Epidermal melanocyte (primary cell): ENCODE results near the gene CLDN34.

Source experiments
- DNase-seq: peaks from one replicate; pipeline ENCODE4 v3.0.0; 2011; ENCODE audit warnings: low spot score; ENCODE audit not compliant: insufficient read length

CLDN34 gene

GRCh38 chrX:9980401-9980800, 13.2 kb downstream of the CLDN34 start:
- DNase-seq, result no peak

- no peak for DNase-seq
Observed at GRCh38 chrX:9980927-9981326, 13.8 kb downstream of the CLDN34 start.

GRCh38 chrX:9983441-9983840, 16.3 kb downstream of the CLDN34 start:
- DNase-seq, result no peak

- DNase-seq, result no peak
Observed at GRCh38 chrX:9983846-9984245, 16.7 kb downstream of the CLDN34 start.

- no peak for DNase-seq
Observed at GRCh38 chrX:9988762-9989161, 21.6 kb downstream of the CLDN34 start.

- DNase-seq, result no peak
Observed at GRCh38 chrX:9992061-9992460, 24.9 kb downstream of the CLDN34 start.

- DNase-seq, result no peak
Observed at GRCh38 chrX:9992724-9993123, 25.6 kb downstream of the CLDN34 start.

- DNase-seq, result peak; percentile 63
Observed at GRCh38 chrX:9995855-9996339, 28.7 kb downstream of the CLDN34 start.

- DNase-seq, result no peak
Observed at GRCh38 chrX:9997041-9997440, 29.9 kb downstream of the CLDN34 start.

GRCh38 chrX:9997524-9997923, 30.4 kb downstream of the CLDN34 start:
- DNase-seq, result no peak

GRCh38 chrX:10001496-10001895, 34.3 kb downstream of the CLDN34 start:
- no peak for DNase-seq

GRCh38 chrX:10004832-10005475, 37.8 kb downstream of the CLDN34 start:
- DNase-seq, result no peak

- DNase-seq, result no peak
Observed at GRCh38 chrX:10006086-10006485, 38.9 kb downstream of the CLDN34 start.

- DNase-seq, result no peak
Observed at GRCh38 chrX:10006770-10007169, 39.6 kb downstream of the CLDN34 start.

- DNase-seq, result no peak
Observed at GRCh38 chrX:10007621-10008020, 40.5 kb downstream of the CLDN34 start.

GRCh38 chrX:10008483-10009056, 41.4 kb downstream of the CLDN34 start:
- DNase-seq, result no peak

GRCh38 chrX:10009741-10010140, 42.6 kb downstream of the CLDN34 start:
- no peak for DNase-seq

GRCh38 chrX:10010686-10011085, 43.5 kb downstream of the CLDN34 start:
- no peak for DNase-seq

- DNase-seq, result no peak
Observed at GRCh38 chrX:10011261-10011931, 44.2 kb downstream of the CLDN34 start.

- no peak for DNase-seq
Observed at GRCh38 chrX:10011991-10012390, 44.8 kb downstream of the CLDN34 start.

GRCh38 chrX:10014462-10015354, 47.5 kb downstream of the CLDN34 start:
- no peak for DNase-seq

GRCh38 chrX:10015355-10015722, 48.2 kb downstream of the CLDN34 start:
- no peak for DNase-seq
